Fibroblast of lung (primary cell): Measurements from ENCODE around the gene COL9A1.

Source experiments
- EZH2 ChIP-seq: IDR thresholded peaks from 2 replicates; pipeline ENCODE4 v1.5.1; 2012; ENCODE audit warnings: low read length, control low read depth, mild to moderate bottlenecking; ENCODE audit errors: missing control alignments
- TF ChIP-seq, protein P1 (sequence below), 2 donors: IDR thresholded peaks in 1 of 2; conservative IDR thresholded peaks in 1 of 2; 1 replicate in 1 of 2; 2 replicates in 1 of 2; pipeline ENCODE4 v1.5.1; 2011 to 2012; ENCODE audit warnings: low read length in 2 of 2, control low read depth in 1 of 2, inconsistent platforms in 1 of 2, low read depth in 1 of 2, mild to moderate bottlenecking in 1 of 2

DNA sequence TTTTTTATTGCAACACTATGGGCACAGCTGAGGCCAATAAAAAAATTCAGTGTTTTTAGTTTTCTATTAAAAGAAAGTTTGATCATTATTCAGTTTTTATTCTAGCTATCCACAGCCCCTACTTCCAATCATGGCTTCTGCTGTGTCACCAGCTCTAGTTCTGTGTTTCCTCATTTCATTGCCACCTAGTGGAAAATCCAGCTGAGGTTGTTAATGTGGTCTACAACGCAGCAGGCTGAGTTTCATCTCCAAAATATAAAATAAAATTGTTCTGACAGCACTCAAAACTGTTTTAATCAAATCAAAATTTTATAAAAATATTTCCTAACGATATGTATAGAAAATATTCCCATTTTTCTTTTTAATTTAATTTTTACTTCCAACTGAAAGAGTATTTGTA lies 13.6 kb downstream of the COL9A1 start:
- TF ChIP-seq, protein P1, sequence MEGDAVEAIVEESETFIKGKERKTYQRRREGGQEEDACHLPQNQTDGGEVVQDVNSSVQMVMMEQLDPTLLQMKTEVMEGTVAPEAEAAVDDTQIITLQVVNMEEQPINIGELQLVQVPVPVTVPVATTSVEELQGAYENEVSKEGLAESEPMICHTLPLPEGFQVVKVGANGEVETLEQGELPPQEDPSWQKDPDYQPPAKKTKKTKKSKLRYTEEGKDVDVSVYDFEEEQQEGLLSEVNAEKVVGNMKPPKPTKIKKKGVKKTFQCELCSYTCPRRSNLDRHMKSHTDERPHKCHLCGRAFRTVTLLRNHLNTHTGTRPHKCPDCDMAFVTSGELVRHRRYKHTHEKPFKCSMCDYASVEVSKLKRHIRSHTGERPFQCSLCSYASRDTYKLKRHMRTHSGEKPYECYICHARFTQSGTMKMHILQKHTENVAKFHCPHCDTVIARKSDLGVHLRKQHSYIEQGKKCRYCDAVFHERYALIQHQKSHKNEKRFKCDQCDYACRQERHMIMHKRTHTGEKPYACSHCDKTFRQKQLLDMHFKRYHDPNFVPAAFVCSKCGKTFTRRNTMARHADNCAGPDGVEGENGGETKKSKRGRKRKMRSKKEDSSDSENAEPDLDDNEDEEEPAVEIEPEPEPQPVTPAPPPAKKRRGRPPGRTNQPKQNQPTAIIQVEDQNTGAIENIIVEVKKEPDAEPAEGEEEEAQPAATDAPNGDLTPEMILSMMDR (conservative IDR thresholded peaks at IDR 0.05 in 1 of 2, IDR thresholded peaks at IDR 0.05 in 1 of 2; ENCODE audit: low read depth in 1 of 2, low read length in 2 of 2), result no peak
- TF ChIP-seq EZH2, result no peak
